Upper lobe of right lung (tissue), 1 donor: ENCODE measurements around the gene TMTC1. TPM values are rescaled to one million over a fixed set of nuclear protein-coding genes. Genes with fewer than 3 reads are reported as not detected.

Experiments
- ATAC-seq: fragments of 200-7000 bp; cut with Tn5 transposase; one replicate; pipeline ENCODE4 v1.9.1; 2020; ENCODE audit warnings: mild to moderate bottlenecking, moderate library complexity
- DNase-seq: peaks from one replicate; pipeline ENCODE4 v3.0.0-alpha.2; 2020
- H3K27ac ChIP-seq: fragments of 200-600 bp; one replicate; pipeline ENCODE4 v1.8.0; 2022
- H3K27me3 ChIP-seq: fragments of 200-600 bp; one replicate; pipeline ENCODE4 v1.8.0; 2022; ENCODE audit warnings: mild to moderate bottlenecking
- H3K36me3 ChIP-seq: fragments of 200-600 bp; one replicate; pipeline ENCODE4 v1.8.0; 2022
- H3K4me1 ChIP-seq: fragments of 200-600 bp; one replicate; pipeline ENCODE4 v1.8.0; 2022
- H3K4me3 ChIP-seq: fragments of 200-600 bp; one replicate; pipeline ENCODE4 v1.8.0; 2022; ENCODE audit warnings: mild to moderate bottlenecking
- H3K9me3 ChIP-seq: fragments of 200-600 bp; one replicate; pipeline ENCODE4 v1.8.0; 2022
- intact Hi-C: fragments of 100-400 bp; cut with DNase I; formaldehyde crosslinking; loops from one replicate; pipeline ENCODE4 v1.11.0; 2022
- total RNA-seq: library from RNA; stranded (reverse); fragmentation: NEBNext Ultra II Directional; extraction: Animal tissue kit (Norgen Biotek cat#: 25700); gene quantifications from one replicate; pipeline ENCODE4 v1.2.1, GENCODE V29; 2021
- TF ChIP-seq, protein P1 (sequence below): fragments of 200-600 bp; IDR thresholded peaks from one replicate; pipeline ENCODE4 v1.8.0; 2022; ENCODE audit warnings: antibody characterized with exemption
- donor health status: DM: no; HTN: yes; CAD: no; lungs with severe emphysema.

Gene TMTC1
- total RNA-seq, 1 donor from 2014 or later, result 37.4 TPM

DNA sequence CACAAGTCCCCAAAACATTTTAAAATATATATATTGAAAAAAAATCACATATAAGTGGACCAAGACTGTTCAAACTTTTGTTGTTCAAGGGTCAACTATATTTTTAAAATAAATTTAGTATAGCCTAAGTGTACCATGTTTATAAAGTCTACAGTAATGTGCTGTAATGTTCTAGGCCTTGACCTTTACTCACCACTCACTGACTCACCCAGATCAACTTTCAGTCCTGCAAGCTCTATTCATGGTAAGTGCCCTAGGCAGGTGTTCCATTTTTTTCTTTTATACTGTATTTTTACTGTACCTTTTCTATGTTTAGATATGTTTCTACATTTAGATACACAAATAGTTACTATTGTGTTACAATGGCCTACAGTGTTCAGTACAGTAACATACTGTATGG is 23.4 kb upstream of the TMTC1 start:
- Histone ChIP-seq H3K27me3 (no peaks in the 10 kb centered on the region), H3K9me3 (no peaks in the 10 kb centered on the region), H3K4me1 (no peaks in the 10 kb centered on the region), H3K4me3 (no peak overlapping the region), H3K27ac (no peak overlapping the region), H3K36me3 (no peaks in the 10 kb centered on the region)
- DNase-seq (no peak), ATAC-seq (no peak)
- TF ChIP-seq, protein P1, sequence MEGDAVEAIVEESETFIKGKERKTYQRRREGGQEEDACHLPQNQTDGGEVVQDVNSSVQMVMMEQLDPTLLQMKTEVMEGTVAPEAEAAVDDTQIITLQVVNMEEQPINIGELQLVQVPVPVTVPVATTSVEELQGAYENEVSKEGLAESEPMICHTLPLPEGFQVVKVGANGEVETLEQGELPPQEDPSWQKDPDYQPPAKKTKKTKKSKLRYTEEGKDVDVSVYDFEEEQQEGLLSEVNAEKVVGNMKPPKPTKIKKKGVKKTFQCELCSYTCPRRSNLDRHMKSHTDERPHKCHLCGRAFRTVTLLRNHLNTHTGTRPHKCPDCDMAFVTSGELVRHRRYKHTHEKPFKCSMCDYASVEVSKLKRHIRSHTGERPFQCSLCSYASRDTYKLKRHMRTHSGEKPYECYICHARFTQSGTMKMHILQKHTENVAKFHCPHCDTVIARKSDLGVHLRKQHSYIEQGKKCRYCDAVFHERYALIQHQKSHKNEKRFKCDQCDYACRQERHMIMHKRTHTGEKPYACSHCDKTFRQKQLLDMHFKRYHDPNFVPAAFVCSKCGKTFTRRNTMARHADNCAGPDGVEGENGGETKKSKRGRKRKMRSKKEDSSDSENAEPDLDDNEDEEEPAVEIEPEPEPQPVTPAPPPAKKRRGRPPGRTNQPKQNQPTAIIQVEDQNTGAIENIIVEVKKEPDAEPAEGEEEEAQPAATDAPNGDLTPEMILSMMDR, result no peak
- intact Hi-C loops, result no loop called here

DNA sequence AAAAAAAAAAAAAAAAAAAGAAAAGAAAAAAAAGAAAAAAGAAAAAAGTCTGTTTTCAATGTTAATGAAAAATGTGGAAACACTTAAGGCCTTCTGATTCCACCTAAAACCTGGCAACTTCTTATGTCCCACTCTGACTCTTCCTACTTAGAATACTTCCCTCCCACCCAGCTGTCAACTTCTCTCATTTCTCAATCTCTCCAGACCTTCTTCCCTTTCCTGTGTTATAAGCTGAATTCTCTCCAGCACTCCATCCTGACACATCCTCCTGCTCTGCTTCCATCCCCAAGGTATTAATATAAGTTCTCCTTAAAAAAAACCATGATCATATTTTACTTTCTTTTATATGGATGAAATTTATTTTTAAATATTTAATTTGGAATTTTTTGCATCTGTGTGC is 20.3 kb upstream of the TMTC1 start:
- H3K4me1 ChIP-seq, result no peaks in the 10 kb centered on the region
- intact Hi-C loops, result no loop called here
- TF ChIP-seq, protein P1, result no peak
- H3K9me3 ChIP-seq, result no peaks in the 10 kb centered on the region
- DNase-seq (no peak), ATAC-seq (no peak)
- H3K27ac ChIP-seq, result no peak overlapping the region
- H3K36me3 ChIP-seq, result no peaks in the 10 kb centered on the region
- no peak overlapping the region for H3K4me3 ChIP-seq
- no peaks in the 10 kb centered on the region for H3K27me3 ChIP-seq

DNA sequence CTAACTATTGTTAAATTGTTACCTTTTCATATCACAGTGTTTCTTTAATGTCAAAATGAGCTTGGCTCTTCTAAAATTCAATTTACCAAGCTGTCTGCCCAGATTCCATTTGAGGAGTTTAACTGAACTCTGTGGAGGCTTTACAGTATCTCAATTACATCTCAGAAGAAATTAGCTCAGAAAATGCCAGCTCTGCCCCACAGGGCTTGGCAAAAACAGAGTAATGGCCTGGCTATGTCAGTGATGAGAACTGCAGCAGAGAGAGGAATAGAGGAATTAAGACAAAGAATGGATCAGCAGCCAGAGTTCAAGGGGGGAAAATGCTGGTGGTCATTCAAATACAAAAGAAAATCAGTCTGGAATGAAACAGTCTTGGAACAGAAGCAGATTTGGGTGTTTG is 15.8 kb upstream of the TMTC1 start:
- ATAC-seq (no peak), DNase-seq (no peak)
- no peak overlapping the region for H3K4me3 ChIP-seq
- TF ChIP-seq, protein P1, result no peak
- no peaks in the 10 kb centered on the region for H3K4me1 ChIP-seq
- no peak overlapping the region for H3K27ac ChIP-seq
- H3K9me3 ChIP-seq, result no peaks in the 10 kb centered on the region
- H3K27me3 ChIP-seq, result no peaks in the 10 kb centered on the region
- intact Hi-C loops, result no loop called here
- H3K36me3 ChIP-seq, result no peaks in the 10 kb centered on the region

DNA sequence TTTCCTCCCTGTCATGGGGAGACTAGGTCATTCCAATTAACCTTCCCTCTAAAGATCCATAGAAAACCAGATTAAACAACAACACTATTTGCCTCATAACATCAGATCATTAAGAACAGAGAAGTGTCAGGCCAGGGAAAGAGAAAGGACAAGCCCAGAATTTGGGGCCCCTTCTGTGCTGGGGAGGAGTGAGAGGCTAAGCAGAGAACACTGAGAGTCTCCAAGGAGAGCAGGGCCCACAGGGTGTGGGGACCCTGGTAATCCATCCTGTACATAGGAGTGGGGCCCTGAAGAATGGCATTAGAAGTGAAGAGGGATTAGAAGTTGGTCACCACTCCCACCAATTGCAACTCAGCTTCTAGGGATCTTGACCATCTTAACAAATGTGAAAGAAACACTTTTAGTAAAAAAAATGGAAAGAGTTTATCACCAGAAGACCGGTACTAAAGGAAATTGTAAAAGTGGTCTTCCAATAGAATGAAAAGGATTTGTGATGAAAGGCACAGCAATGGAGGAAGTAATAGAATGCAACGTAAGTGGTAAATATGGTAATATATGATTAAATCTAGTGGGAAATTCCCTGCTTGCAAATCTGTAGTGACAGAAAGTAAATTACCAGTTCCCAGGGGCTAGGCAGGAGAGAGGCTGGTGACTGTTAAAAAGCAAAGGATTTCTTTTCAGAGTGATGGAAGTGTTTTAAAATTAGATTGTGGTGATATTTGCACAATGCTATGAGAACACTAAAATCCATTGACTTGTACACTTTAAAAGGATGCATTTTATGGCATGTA is 14.0 kb upstream of the TMTC1 start:
- Histone ChIP-seq H3K4me3 (no peak overlapping the region), H3K27ac (no peak overlapping the region)

DNA sequence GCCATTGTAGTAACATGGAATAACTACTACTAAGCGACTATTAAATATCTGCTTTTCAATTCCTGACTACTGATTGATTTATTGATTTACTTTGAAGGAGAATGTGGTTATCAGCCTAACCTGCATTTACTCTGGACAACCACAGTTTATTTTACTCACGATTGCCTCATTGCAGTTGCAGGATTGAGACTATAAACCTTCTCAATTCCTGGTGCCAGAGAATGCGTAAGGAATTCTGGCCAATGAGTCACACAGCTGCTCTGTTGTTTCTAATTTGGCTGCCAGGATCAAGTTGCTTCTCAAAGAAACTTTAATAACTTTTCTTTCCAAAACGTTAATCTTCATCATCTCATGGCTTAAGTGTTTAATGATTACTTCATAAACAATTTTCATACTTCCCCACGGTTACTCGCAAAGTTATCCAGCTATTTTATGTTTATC is 13.1 kb upstream of the TMTC1 start:
- H3K4me3 ChIP-seq, result no peak overlapping the region
- TF ChIP-seq, protein P1, result no peak
- no peak overlapping the region for H3K27ac ChIP-seq
- H3K4me1 ChIP-seq, result no peaks in the 10 kb centered on the region
- DNase-seq, result no peak
- no peaks in the 10 kb centered on the region for H3K27me3 ChIP-seq
- intact Hi-C loops, result no loop called here
- no peaks in the 10 kb centered on the region for H3K9me3 ChIP-seq
- H3K36me3 ChIP-seq, result no peaks in the 10 kb centered on the region
- ATAC-seq, result no peak

More for the DNA sequence above, 14.0 kb upstream of the TMTC1 start:
- H3K27me3 ChIP-seq, result no peaks in the 10 kb centered on the region
- H3K9me3 ChIP-seq, result no peaks in the 10 kb centered on the region
- no peaks in the 10 kb centered on the region for H3K4me1 ChIP-seq
- intact Hi-C loops, result no loop called here
- DNase-seq (no peak), ATAC-seq (peak; percentile 27)
- no peaks in the 10 kb centered on the region for H3K36me3 ChIP-seq
- TF ChIP-seq, protein P1, result no peak
